Mesendoderm (in vitro differentiated cells): ENCODE measurements around the gene CPD.

ENCODE experiments used
- DNase-seq: peaks from one replicate; pipeline ENCODE4 v3.0.0; 2013
- H2AK5ac ChIP-seq: 2 replicates; pipeline ENCODE4 v1.6.1; 2013; ENCODE audit warnings: low read length, inconsistent platforms
- H2BK120ac ChIP-seq: 2 replicates; pipeline ENCODE4 v1.6.1; 2013; ENCODE audit warnings: low read depth, mild to moderate bottlenecking, low read length, moderate library complexity, mixed read lengths
- H2BK15ac ChIP-seq: replicated peaks from 2 replicates; pipeline ENCODE4 v1.6.1; 2013; ENCODE audit warnings: low read depth, mild to moderate bottlenecking, moderate library complexity
- H2BK5ac ChIP-seq: 2 replicates; pipeline ENCODE4 v1.6.1; 2013; ENCODE audit warnings: low read length, inconsistent platforms
- H3K18ac ChIP-seq: 2 replicates; pipeline ENCODE4 v1.6.1; 2013; ENCODE audit warnings: mild to moderate bottlenecking, low read length, mixed read lengths
- H3K23ac ChIP-seq: one replicate; pipeline ENCODE4 v1.6.1; 2013; ENCODE audit warnings: low read length
- H3K27ac ChIP-seq: 2 replicates; pipeline ENCODE4 v1.5.1; 2013; ENCODE audit warnings: low read depth, mild to moderate bottlenecking, inconsistent platforms, low read length, moderate library complexity
- H3K27me3 ChIP-seq: 2 replicates; pipeline ENCODE4 v1.6.1; 2013; ENCODE audit warnings: low read length, control low read depth, mild to moderate bottlenecking, inconsistent platforms; ENCODE audit not compliant: insufficient read depth, poor library complexity
- H3K36me3 ChIP-seq: 2 replicates; pipeline ENCODE4 v1.6.1; 2013; ENCODE audit warnings: low read length, inconsistent platforms; ENCODE audit not compliant: control insufficient read depth, insufficient read depth
- H3K4ac ChIP-seq: one replicate; pipeline ENCODE4 v1.6.1; 2013; ENCODE audit warnings: low read depth, mild to moderate bottlenecking, low read length, moderate library complexity
- H3K4me1 ChIP-seq: 2 replicates; pipeline ENCODE4 v1.6.1; 2013; ENCODE audit warnings: low read depth, low read length, inconsistent platforms; ENCODE audit not compliant: control insufficient read depth
- H3K4me2 ChIP-seq: 2 replicates; pipeline ENCODE4 v1.6.1; 2013; ENCODE audit warnings: low read length
- H3K4me3 ChIP-seq: 2 replicates; pipeline ENCODE4 v1.5.1; 2013; ENCODE audit warnings: mild to moderate bottlenecking, low read length
- H3K56ac ChIP-seq: one replicate; pipeline ENCODE4 v1.6.1; 2013; ENCODE audit warnings: low read length
- H3K79me1 ChIP-seq: 2 replicates; pipeline ENCODE4 v1.6.1; 2013; ENCODE audit warnings: low read length, inconsistent platforms
- H3K79me2 ChIP-seq: 2 replicates; pipeline ENCODE4 v1.6.1; 2013; ENCODE audit warnings: mild to moderate bottlenecking, low read length; ENCODE audit not compliant: control insufficient read depth, insufficient read depth
- H3K9ac ChIP-seq: 2 replicates; pipeline ENCODE4 v1.6.1; 2013; ENCODE audit warnings: low read length, inconsistent platforms
- H4K5ac ChIP-seq: one replicate; pipeline ENCODE4 v1.6.1; 2013; ENCODE audit warnings: low read length
- H4K8ac ChIP-seq: one replicate; pipeline ENCODE4 v1.6.1; 2013; ENCODE audit warnings: low read depth, mild to moderate bottlenecking, control low read depth, low read length, moderate library complexity
- WGBS: extraction: QIAGEN DNeasy Blood & Tissue Kit; methylation state at CpG from one replicate; pipeline ENCODE4 v1.1.7; 2013; ENCODE audit warnings: low lambda C conversion rate, missing lambda C conversion rate; ENCODE audit not compliant: insufficient coverage; ENCODE audit errors: extremely low coverage; 5-methylcytosine and 5-hydroxymethylcytosine counted together

Gene CPD

GRCh38 chr17:30393911-30394867 lies 15.5 kb downstream of the CPD start:
- no CpG with 5 or more reads among the region's 6 CpGs for WGBS
- DNase-seq, result peak; percentile 31
- Histone ChIP-seq H3K79me1 (no peaks in the 10 kb centered on the region), H3K4ac (no peak overlapping the region), H3K4me1 (peaks cover 2% of the 10 kb centered on the region), H2BK15ac (no peak overlapping the region), H3K18ac (no peak overlapping the region), H3K36me3 (no peaks in the 10 kb centered on the region), H3K4me2 (no peak overlapping the region), H4K8ac (no peak overlapping the region), H3K4me3 (no peak overlapping the region), H2BK120ac (no peak overlapping the region), H3K79me2 (no peaks in the 10 kb centered on the region), H3K27ac (no peak overlapping the region), H3K23ac (no peak overlapping the region), H2AK5ac (no peak overlapping the region), H4K5ac (no peak overlapping the region), H2BK5ac (no peak overlapping the region), H3K56ac (no peak overlapping the region), H3K27me3 (no peaks in the 10 kb centered on the region), H3K9ac (no peak overlapping the region)

DNA sequence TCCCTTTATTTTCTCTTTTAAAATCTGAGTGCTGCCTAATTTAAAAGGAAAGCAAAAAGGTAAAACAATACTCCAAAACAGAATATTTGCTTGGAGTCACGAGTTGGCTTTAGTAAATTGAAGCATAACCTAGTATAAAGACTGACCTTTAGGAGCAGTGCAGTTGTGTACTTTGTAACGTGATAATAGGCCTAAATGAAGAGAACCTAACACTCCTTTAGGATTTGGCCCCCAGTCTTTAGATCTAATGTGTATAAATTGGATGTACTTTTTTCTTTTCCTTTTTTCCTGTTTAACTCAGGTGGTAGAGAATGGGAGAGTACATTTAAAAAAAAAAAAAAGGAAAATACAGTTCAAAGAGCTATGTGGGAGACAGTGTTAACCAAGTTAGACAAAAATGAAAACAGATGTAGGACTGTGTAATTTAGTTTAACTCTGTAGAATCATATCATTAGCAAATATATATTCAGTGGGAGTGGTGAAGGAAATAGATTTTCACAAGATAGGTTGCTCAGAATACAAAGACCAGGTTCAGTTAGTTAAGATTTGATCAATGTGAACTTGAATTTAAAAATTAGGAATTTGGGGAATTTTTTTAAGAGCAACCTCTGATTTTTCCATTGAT lies 16.8 kb downstream of the CPD start:
- no peak overlapping the region for H2BK15ac ChIP-seq
- H3K27ac ChIP-seq, result no peak overlapping the region
- no peak overlapping the region for H3K4me3 ChIP-seq
- no peak overlapping the region for H4K5ac ChIP-seq
- H3K56ac ChIP-seq, result no peak overlapping the region
- no CpG with 5 or more reads among the region's 2 CpGs for WGBS
- no peak overlapping the region for H2BK120ac ChIP-seq
- H3K27me3 ChIP-seq, result no peaks in the 10 kb centered on the region
- H3K4me1 ChIP-seq, result peaks cover 2% of the 10 kb centered on the region
- no peak overlapping the region for H4K8ac ChIP-seq
- no peak overlapping the region for H3K18ac ChIP-seq
- H3K9ac ChIP-seq, result no peak overlapping the region
- no peak overlapping the region for H3K23ac ChIP-seq
- no peak overlapping the region for H3K4ac ChIP-seq
- DNase-seq, result no peak
- no peaks in the 10 kb centered on the region for H3K36me3 ChIP-seq
- no peak overlapping the region for H2AK5ac ChIP-seq
- H3K4me2 ChIP-seq, result no peak overlapping the region
- no peaks in the 10 kb centered on the region for H3K79me1 ChIP-seq
- H2BK5ac ChIP-seq, result no peak overlapping the region
- no peaks in the 10 kb centered on the region for H3K79me2 ChIP-seq

- H3K18ac ChIP-seq, result no peak overlapping the region
- H3K27ac ChIP-seq, result no peak overlapping the region
- no peak overlapping the region for H3K4ac ChIP-seq
- no peaks in the 10 kb centered on the region for H3K27me3 ChIP-seq
- no peak for DNase-seq
- H3K23ac ChIP-seq, result no peak overlapping the region
- no peaks in the 10 kb centered on the region for H3K79me2 ChIP-seq
- no peaks in the 10 kb centered on the region for H3K36me3 ChIP-seq
- no peak overlapping the region for H3K9ac ChIP-seq
- no peak overlapping the region for H4K8ac ChIP-seq
- H2BK5ac ChIP-seq, result no peak overlapping the region
- no peak overlapping the region for H2BK15ac ChIP-seq
- no peak overlapping the region for H4K5ac ChIP-seq
- WGBS, result no CpG with 5 or more reads among the region's 1 CpG
- peaks cover 2% of the 10 kb centered on the region for H3K4me1 ChIP-seq
- no peak overlapping the region for H3K4me3 ChIP-seq
- no peak overlapping the region for H3K4me2 ChIP-seq
- H2BK120ac ChIP-seq, result no peak overlapping the region
- no peak overlapping the region for H2AK5ac ChIP-seq
- no peaks in the 10 kb centered on the region for H3K79me1 ChIP-seq
- no peak overlapping the region for H3K56ac ChIP-seq
Measured at GRCh38 chr17:30396129-30396528, 17.4 kb downstream of the CPD start.

- no peak overlapping the region for H2BK5ac ChIP-seq
- H3K27me3 ChIP-seq, result no peaks in the 10 kb centered on the region
- no peak overlapping the region for H2BK15ac ChIP-seq
- H3K18ac ChIP-seq, result no peak overlapping the region
- no peak overlapping the region for H3K9ac ChIP-seq
- no peaks in the 10 kb centered on the region for H3K36me3 ChIP-seq
- DNase-seq, result no peak
- no peak overlapping the region for H2AK5ac ChIP-seq
- no peak overlapping the region for H3K4me3 ChIP-seq
- no peaks in the 10 kb centered on the region for H3K79me1 ChIP-seq
- H3K4me2 ChIP-seq, result no peak overlapping the region
- H3K27ac ChIP-seq, result no peak overlapping the region
- no peak overlapping the region for H4K8ac ChIP-seq
- no peak overlapping the region for H3K4ac ChIP-seq
- no peak overlapping the region for H2BK120ac ChIP-seq
- no peak overlapping the region for H4K5ac ChIP-seq
- H3K4me1 ChIP-seq, result peaks cover 2% of the 10 kb centered on the region
- no peak overlapping the region for H3K23ac ChIP-seq
- 100% methylated on average over 1 of the region's 4 CpGs for WGBS
- no peak overlapping the region for H3K56ac ChIP-seq
- no peaks in the 10 kb centered on the region for H3K79me2 ChIP-seq
Measured at GRCh38 chr17:30396612-30397011, 17.9 kb downstream of the CPD start.

- no peaks in the 10 kb centered on the region for H3K79me1 ChIP-seq
- no peak overlapping the region for H2AK5ac ChIP-seq
- H3K56ac ChIP-seq, result no peak overlapping the region
- no peak overlapping the region for H3K4ac ChIP-seq
- H3K4me2 ChIP-seq, result no peak overlapping the region
- H2BK15ac ChIP-seq, result no peak overlapping the region
- no peaks in the 10 kb centered on the region for H3K36me3 ChIP-seq
- H3K23ac ChIP-seq, result no peak overlapping the region
- no peak overlapping the region for H3K18ac ChIP-seq
- H4K5ac ChIP-seq, result no peak overlapping the region
- no peak overlapping the region for H4K8ac ChIP-seq
- H3K27ac ChIP-seq, result no peak overlapping the region
- H2BK5ac ChIP-seq, result no peak overlapping the region
- H3K9ac ChIP-seq, result no peak overlapping the region
- no peak overlapping the region for H2BK120ac ChIP-seq
- DNase-seq, result no peak
- H3K4me3 ChIP-seq, result no peak overlapping the region
- H3K79me2 ChIP-seq, result no peaks in the 10 kb centered on the region
- H3K4me1 ChIP-seq, result peaks cover 2% of the 10 kb centered on the region
- no peaks in the 10 kb centered on the region for H3K27me3 ChIP-seq
- no CpG with 5 or more reads among the region's 1 CpG for WGBS
Measured at GRCh38 chr17:30398328-30399041, 19.8 kb downstream of the CPD start.
